AG10803 (cell line): ENCODE data around the gene ANO6.

ENCODE experiments used
- DNase-seq: peaks from one replicate; pipeline ENCODE4 v3.0.0; 2010; ENCODE audit warnings: low read depth
- H3K4me3 ChIP-seq: 2 replicates; pipeline ENCODE4 v1.5.1; 2011; ENCODE audit warnings: mild to moderate bottlenecking, low read length, control low read depth
- TF ChIP-seq, protein P1 (sequence below): conservative IDR thresholded peaks from 2 replicates; pipeline ENCODE4 v1.5.1; 2011; ENCODE audit warnings: mild to moderate bottlenecking, low read length, control low read depth, inconsistent platforms

The ANO6 gene

GRCh38 chr12:45281994-45282393, 66.1 kb downstream of the ANO6 start:
- DNase-seq, result peak; percentile 36
- TF ChIP-seq, protein P1, sequence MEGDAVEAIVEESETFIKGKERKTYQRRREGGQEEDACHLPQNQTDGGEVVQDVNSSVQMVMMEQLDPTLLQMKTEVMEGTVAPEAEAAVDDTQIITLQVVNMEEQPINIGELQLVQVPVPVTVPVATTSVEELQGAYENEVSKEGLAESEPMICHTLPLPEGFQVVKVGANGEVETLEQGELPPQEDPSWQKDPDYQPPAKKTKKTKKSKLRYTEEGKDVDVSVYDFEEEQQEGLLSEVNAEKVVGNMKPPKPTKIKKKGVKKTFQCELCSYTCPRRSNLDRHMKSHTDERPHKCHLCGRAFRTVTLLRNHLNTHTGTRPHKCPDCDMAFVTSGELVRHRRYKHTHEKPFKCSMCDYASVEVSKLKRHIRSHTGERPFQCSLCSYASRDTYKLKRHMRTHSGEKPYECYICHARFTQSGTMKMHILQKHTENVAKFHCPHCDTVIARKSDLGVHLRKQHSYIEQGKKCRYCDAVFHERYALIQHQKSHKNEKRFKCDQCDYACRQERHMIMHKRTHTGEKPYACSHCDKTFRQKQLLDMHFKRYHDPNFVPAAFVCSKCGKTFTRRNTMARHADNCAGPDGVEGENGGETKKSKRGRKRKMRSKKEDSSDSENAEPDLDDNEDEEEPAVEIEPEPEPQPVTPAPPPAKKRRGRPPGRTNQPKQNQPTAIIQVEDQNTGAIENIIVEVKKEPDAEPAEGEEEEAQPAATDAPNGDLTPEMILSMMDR, result no peak
- no peak overlapping the region for H3K4me3 ChIP-seq

DNA sequence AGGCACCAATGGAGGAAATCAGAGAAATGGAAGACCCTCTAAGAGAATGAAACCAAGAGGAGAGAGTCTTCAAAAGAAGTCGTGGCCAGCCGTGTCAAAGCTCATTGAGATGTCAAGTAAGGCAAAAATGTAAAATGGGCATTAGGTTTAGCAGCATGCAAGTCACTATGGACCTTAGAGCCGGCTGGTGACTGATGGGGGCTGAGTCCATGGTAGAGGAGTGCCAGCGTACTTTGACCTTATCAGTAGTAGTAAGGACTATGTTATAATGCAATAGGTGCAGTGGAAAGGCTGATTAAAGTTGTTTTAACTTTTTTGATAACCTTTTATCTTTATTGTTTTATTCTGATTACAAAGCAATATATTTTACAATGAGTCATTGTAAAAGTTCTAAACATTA, 66.5 kb downstream of the ANO6 start:
- H3K4me3 ChIP-seq, result no peak overlapping the region
- TF ChIP-seq, protein P1, result no peak
- DNase-seq, result no peak

DNA sequence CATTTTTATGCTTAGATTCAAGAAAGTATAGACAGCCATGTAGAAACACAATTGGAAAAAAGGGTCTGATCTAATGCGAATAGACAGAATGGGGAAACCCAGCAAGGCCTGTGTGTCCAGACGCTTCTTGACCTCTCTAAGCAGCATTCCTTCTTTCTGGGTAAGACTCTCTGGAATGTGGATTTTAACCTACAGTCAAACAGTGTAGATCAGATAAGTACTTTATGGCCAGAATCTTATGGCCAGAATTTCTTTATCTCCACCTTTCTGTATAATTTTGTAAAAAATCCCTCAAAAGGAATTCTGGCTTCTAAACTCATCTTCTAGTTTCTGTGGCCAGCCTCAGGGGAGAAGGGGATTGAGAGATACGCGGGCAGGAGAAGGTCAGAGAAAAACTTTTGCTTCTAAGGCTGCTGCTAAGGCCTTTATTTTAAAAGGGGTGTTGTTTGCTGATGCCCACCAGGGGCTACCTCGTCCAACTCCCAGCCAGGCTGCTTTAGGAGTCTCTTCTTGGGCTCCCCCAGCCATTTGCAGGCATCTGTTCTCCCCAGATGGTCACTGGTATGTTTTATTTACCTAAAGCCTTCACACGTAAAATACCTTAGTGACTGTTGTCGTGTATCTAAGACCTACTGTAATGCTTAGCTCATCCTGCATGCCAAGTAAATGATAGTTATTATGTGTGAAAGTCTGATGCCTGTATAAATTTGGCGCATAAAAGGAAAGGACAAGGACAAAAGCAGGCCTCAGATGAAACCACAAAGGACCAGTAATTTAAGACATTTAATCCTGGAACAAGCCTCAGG, 68.4 kb downstream of the ANO6 start:
- TF ChIP-seq, protein P1, result peak; percentile 24; the same call in 1 of the 2 replicates
- DNase-seq, result peak; percentile 79
- H3K4me3 ChIP-seq, result no peak overlapping the region

DNA sequence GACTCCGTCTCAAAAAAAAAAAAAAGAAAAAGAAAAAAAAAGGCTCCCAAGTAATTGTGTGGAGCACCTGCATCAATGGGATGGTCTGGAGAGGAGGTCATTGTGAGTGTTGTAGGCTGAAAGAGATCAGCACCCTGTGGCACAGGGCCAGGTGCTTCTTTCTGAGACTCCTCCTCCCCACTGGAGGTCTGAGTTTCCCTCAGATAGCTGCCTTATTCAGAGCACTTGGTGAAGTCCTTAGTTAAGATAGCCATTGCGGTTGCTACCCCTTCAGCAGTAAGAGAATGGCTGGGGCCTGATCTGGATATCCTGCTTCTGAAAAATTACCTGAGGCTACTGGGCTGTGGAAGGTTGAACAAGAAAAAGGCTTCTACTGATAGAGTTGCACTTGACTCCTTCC, 69.8 kb downstream of the ANO6 start:
- no peak for DNase-seq
- no peak overlapping the region for H3K4me3 ChIP-seq
- TF ChIP-seq, protein P1, result no peak

DNA sequence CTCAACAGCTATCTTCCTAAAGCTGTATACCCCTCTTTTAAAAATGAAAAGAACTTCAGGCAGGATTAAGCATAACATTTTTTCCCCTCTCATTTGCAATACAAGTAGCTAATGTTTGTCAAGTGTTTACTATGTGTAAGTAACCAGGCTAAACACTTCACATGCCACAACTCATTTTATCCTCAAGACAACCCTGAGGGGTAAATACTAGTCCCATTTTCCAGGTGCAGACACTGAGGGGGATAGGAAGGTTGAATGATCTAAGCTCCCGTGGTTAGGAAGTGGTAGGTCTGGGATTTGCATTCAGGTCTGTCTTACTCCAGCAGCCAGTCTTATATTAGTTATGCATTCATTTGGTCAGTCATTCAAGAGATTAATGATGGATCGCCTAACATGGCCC, 70.7 kb downstream of the ANO6 start:
- TF ChIP-seq, protein P1, result no peak
- no peak overlapping the region for H3K4me3 ChIP-seq
- DNase-seq, result no peak

- TF ChIP-seq, protein P1, result no peak
- no peak overlapping the region for H3K4me3 ChIP-seq
- DNase-seq, result no peak
Measured at GRCh38 chr12:45289245-45290215, 73.6 kb downstream of the ANO6 start.
